HepG2 (cell line): ENCODE data around the gene CCDC157. TPM values are rescaled to one million over a fixed set of nuclear protein-coding genes. Genes with fewer than 3 reads are reported as not detected.

Source experiments
- ARNTL ChIP-seq: sonication (generic); formaldehyde crosslinking; IDR thresholded peaks from 2 replicates; pipeline ENCODE4 v1.4.0; 2020; ENCODE audit warnings: mild to moderate bottlenecking, missing genetic modification reagents
- ELK4 ChIP-seq: sonication (generic); formaldehyde crosslinking; IDR thresholded peaks from 2 replicates; pipeline ENCODE4 v1.9.0; 2021; ENCODE audit warnings: missing genetic modification reagents, borderline replicate concordance
- FOSL1 ChIP-seq: sonication (generic); formaldehyde crosslinking; IDR thresholded peaks from 2 replicates; pipeline ENCODE4 v1.9.0; 2021; ENCODE audit warnings: missing genetic modification reagents, borderline replicate concordance
- GABPB1 ChIP-seq: IDR thresholded peaks from 2 replicates; pipeline ENCODE4 v1.6.1; 2016; ENCODE audit warnings: mild to moderate bottlenecking, missing genetic modification reagents, moderate library complexity, missing compliant biosample characterization
- HOXA3 ChIP-seq: sonication (generic); formaldehyde crosslinking; IDR thresholded peaks from 2 replicates; pipeline ENCODE4 v1.5.0; 2020; ENCODE audit warnings: missing genetic modification reagents
- SIN3A ChIP-seq: IDR thresholded peaks from 2 replicates; pipeline ENCODE4 v1.6.1; 2011; ENCODE audit warnings: low read depth, mild to moderate bottlenecking, control low read depth, low read length, borderline replicate concordance
- SP140L ChIP-seq: sonication (generic); formaldehyde crosslinking; IDR thresholded peaks from 2 replicates; pipeline ENCODE4 v1.4.0; 2020; ENCODE audit warnings: missing genetic modification reagents, borderline replicate concordance
- THAP9 ChIP-seq: sonication (generic); formaldehyde crosslinking; IDR thresholded peaks from 2 replicates; pipeline ENCODE4; 2020; ENCODE audit warnings: missing genetic modification reagents, mild to moderate bottlenecking, borderline replicate concordance
- WIZ ChIP-seq: sonication (generic); formaldehyde crosslinking; IDR thresholded peaks from 2 replicates; pipeline ENCODE4 v1.5.1; 2020; ENCODE audit warnings: mild to moderate bottlenecking, missing genetic modification reagents
- ZC3H13 ChIP-seq: sonication (generic); formaldehyde crosslinking; IDR thresholded peaks from 2 replicates; pipeline ENCODE4 v1.8.1; 2023; ENCODE audit warnings: mild to moderate bottlenecking, missing genetic modification reagents, moderate library complexity
- ZNF205 ChIP-seq: IDR thresholded peaks from 2 replicates; pipeline ENCODE4 v1.6.1; 2018; ENCODE audit warnings: missing biosample characterization, missing genetic modification reagents
- ZNF674 ChIP-seq: sonication (generic); formaldehyde crosslinking; IDR thresholded peaks from 2 replicates; pipeline ENCODE4 v1.5.0; 2020; ENCODE audit warnings: low read depth, mild to moderate bottlenecking, missing genetic modification reagents
- ZNF7 ChIP-seq: IDR thresholded peaks from 2 replicates; pipeline ENCODE4 v1.6.1; 2016; ENCODE audit warnings: missing biosample characterization, missing genetic modification reagents
- polyA plus RNA-seq, 8 experiments: library from polyadenylated mRNA; depleted of rRNA in 3 of 8; stranded (reverse) in 7 of 8; unstranded in 1 of 8; fragments of >200 nt; fragmentation: Illumina TruSeq in 4 of 8; extraction: Trizol in 4 of 8; gene quantifications; 2 replicates each; pipeline versions ENCODE4 v1.2.1 to v1.2.3, GENCODE V29; 2011 to 2016; ENCODE audit warnings: low read depth in 4 of 8, missing spikeins in 1 of 8, mixed read lengths in 1 of 8; ENCODE audit not compliant: insufficient read depth in 1 of 8
- total RNA-seq, 5 experiments: library from RNA; depleted of rRNA; stranded (reverse); fragments of >200 nt; fragmentation: Illumina TruSeq; extraction: Trizol; gene quantifications; 2 replicates each; pipeline ENCODE4 v1.2.3, GENCODE V29; 2016; ENCODE audit warnings: low read depth in 1 of 5
- TF ChIP-seq, protein P1 (sequence below): sonication (generic); formaldehyde crosslinking; IDR thresholded peaks from 2 replicates; pipeline ENCODE4 v1.8.0; 2022; ENCODE audit warnings: mild to moderate bottlenecking, missing genetic modification reagents, borderline replicate concordance
- TF ChIP-seq, protein P2 (sequence below): sonication (generic); formaldehyde crosslinking; IDR thresholded peaks from 2 replicates; pipeline ENCODE4 v1.5.0; 2020; ENCODE audit warnings: mild to moderate bottlenecking, missing genetic modification reagents
- TF ChIP-seq, protein P3 (sequence below): IDR thresholded peaks from 2 replicates; pipeline ENCODE4 v1.6.1; 2016; ENCODE audit warnings: missing biosample characterization, missing genetic modification reagents, low read depth

The CCDC157 gene
- total and polyA plus RNA-seq, 2 of the 13 experiments (the other 11 are each of a cell fraction or from before 2014, with no cell fraction given), result 1.4 to 1.6 TPM

- TF ChIP-seq ELK4 (CRISPR knock-in tag), result no peak
- TF ChIP-seq, protein P1, sequence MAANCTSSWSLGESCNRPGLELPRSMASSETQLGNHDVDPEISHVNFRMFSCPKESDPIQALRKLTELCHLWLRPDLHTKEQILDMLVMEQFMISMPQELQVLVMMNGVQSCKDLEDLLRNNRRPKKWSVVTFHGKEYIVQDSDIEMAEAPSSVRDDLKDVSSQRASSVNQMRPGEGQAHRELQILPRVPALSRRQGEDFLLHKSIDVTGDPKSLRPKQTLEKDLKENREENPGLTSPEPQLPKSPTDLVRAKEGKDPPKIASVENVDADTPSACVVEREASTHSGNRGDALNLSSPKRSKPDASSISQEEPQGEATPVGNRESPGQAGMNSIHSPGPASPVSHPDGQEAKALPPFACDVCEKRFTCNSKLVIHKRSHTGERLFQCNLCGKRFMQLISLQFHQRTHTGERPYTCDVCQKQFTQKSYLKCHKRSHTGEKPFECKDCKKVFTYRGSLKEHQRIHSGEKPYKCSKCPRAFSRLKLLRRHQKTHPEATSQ (CRISPR knock-in tag), result no peak
- no peak for TF ChIP-seq WIZ (CRISPR knock-in tag)
- peak; percentile 64; the same call in 1 of the 2 replicates for TF ChIP-seq SIN3A
- TF ChIP-seq, protein P2, sequence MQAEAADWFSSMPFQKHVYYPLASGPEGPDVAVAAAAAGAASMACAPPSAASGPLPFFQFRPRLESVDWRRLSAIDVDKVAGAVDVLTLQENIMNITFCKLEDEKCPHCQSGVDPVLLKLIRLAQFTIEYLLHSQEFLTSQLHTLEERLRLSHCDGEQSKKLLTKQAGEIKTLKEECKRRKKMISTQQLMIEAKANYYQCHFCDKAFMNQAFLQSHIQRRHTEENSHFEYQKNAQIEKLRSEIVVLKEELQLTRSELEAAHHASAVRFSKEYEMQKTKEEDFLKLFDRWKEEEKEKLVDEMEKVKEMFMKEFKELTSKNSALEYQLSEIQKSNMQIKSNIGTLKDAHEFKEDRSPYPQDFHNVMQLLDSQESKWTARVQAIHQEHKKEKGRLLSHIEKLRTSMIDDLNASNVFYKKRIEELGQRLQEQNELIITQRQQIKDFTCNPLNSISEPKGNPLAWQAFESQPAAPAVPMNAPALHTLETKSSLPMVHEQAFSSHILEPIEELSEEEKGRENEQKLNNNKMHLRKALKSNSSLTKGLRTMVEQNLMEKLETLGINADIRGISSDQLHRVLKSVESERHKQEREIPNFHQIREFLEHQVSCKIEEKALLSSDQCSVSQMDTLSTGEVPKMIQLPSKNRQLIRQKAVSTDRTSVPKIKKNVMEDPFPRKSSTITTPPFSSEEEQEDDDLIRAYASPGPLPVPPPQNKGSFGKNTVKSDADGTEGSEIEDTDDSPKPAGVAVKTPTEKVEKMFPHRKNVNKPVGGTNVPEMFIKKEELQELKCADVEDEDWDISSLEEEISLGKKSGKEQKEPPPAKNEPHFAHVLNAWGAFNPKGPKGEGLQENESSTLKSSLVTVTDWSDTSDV (CRISPR knock-in tag), result no peak; the same call in 1 of the 2 replicates
- no peak for TF ChIP-seq FOSL1 (CRISPR knock-in tag)
- peak; percentile 98 for TF ChIP-seq ZNF7
- TF ChIP-seq, protein P3, sequence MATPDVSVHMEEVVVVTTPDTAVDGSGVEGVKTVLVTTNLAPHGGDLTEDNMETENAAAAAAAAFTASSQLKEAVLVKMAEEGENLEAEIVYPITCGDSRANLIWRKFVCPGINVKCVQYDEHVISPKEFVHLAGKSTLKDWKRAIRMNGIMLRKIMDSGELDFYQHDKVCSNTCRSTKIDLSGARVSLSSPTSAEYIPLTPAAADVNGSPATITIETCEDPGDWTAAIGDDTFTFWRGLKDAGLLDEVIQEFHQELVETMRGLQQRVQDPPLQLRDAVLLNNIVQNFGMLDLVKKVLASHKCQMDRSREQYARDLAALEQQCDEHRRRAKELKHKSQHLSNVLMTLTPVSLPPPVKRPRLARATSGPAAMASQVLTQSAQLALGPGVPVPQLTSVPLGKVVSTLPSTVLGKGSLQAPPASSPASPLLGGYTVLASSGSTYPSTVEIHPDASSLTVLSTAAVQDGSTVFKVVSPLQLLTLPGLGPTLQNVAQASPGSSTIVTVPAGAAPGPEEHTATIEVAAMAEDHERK (CRISPR knock-in tag), result no peak
- TF ChIP-seq THAP9 (CRISPR knock-in tag), result peak; percentile 50; the same call in 1 of the 2 replicates
- TF ChIP-seq ZC3H13 (CRISPR knock-in tag), result no peak
- TF ChIP-seq ARNTL (CRISPR knock-in tag), result peak; percentile 54; the same call in 1 of the 2 replicates
- TF ChIP-seq HOXA3 (CRISPR knock-in tag), result peak; percentile 61; the same call in 1 of the 2 replicates
- TF ChIP-seq ZNF205, result peak; percentile 59; the same call in 1 of the 2 replicates
- TF ChIP-seq ZNF674 (CRISPR knock-in tag), result no peak
- no peak for TF ChIP-seq SP140L (CRISPR knock-in tag)
- TF ChIP-seq GABPB1, result peak; percentile 77
Observed at GRCh38 chr22:30425616-30426387, 69.0 kb downstream of the CCDC157 start, which contains the start of gene MTFP1 (continued).
